ENCODE measurements around the gene MTR.

The MTR gene

DNA sequence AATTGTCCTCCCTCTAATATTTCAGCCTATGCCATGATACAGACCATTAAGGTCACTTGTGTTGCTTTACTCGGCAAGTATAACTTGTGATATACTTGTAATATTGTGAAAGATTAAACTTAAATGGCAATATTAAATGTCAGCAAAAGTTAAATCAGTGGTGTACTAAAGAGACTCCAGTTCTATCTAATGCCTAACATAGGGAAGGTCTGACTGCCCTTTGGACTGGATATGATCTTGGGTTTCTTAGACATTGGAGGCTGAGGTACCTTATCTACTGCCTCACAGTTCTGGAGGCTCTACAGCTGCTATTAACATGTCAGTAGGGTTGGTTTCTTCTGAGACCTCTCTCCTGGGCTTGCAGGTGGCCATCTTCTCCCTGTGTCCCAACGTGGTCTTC is 119.3 kb downstream of the MTR start:
- no peak for DNase-seq (ENCODE audit: low read depth)
- no peak overlapping the region for H3K4me3 ChIP-seq (ENCODE audit: control insufficient read depth, low read depth, low read length)
- TF ChIP-seq, protein P1, sequence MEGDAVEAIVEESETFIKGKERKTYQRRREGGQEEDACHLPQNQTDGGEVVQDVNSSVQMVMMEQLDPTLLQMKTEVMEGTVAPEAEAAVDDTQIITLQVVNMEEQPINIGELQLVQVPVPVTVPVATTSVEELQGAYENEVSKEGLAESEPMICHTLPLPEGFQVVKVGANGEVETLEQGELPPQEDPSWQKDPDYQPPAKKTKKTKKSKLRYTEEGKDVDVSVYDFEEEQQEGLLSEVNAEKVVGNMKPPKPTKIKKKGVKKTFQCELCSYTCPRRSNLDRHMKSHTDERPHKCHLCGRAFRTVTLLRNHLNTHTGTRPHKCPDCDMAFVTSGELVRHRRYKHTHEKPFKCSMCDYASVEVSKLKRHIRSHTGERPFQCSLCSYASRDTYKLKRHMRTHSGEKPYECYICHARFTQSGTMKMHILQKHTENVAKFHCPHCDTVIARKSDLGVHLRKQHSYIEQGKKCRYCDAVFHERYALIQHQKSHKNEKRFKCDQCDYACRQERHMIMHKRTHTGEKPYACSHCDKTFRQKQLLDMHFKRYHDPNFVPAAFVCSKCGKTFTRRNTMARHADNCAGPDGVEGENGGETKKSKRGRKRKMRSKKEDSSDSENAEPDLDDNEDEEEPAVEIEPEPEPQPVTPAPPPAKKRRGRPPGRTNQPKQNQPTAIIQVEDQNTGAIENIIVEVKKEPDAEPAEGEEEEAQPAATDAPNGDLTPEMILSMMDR (IDR thresholded peaks at IDR 0.05; ENCODE audit: control insufficient read depth, insufficient read depth, low read depth, low read length, missing control alignments) = no peak

DNA sequence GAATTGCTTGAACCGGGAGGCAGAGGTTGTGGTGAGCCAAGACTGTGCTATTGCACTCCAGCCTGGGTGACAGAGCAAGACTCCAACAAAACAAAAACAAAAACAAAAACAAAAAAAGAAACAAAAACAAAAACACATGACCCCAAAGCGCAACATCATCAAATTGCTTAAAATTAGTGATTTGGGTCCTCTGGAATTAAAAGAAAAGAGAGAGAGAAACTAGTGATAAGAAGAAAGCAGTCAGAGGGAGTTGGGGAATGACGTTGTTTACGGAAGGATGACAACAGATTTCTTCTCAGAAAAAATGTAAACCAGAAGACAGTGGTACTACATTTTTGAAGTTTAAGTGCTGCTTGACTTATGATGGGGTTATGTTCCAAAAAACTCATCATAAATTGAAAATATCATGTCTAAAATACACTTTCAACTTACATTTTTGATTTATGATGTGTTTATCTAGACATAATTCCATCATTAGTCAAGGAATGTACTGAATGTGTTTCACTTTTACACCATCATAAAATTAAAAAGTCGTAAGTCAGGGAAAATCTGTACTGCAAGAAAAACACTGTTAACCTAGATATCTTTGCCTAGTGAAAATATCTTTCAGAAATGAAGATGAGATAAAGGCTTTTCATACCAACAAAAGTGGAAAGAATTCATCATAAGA is 121.2 kb downstream of the MTR start:
- H3K4me3 ChIP-seq (ENCODE audit: control insufficient read depth, low read depth, low read length) = no peak overlapping the region
- DNase-seq (ENCODE audit: low read depth) = no peak
- TF ChIP-seq, protein P1 (IDR thresholded peaks at IDR 0.05; ENCODE audit: control insufficient read depth, insufficient read depth, low read depth, low read length, missing control alignments) = no peak

DNA sequence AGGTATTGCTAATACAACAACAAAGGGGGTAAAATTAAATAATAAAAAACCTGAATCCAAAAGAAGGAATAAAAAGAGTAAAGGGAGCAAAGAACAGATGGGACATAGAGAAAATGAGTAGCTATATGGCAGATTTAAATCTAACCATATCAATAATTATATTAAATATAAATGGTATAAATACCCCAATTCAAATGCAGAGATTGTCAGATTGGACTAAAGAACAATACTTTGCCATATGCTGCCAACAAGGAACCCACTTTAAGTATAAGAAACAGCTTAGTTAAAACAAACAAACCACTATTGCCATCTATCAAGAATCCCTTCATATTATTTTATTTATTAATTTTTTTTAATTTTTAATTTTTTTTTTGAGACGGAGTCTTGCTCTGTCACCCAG is 122.4 kb downstream of the MTR start:
- TF ChIP-seq, protein P1 (IDR thresholded peaks at IDR 0.05; ENCODE audit: control insufficient read depth, insufficient read depth, low read depth, low read length, missing control alignments) = no peak
- DNase-seq (ENCODE audit: low read depth) = no peak
- no peak overlapping the region for H3K4me3 ChIP-seq (ENCODE audit: control insufficient read depth, low read depth, low read length)

DNA sequence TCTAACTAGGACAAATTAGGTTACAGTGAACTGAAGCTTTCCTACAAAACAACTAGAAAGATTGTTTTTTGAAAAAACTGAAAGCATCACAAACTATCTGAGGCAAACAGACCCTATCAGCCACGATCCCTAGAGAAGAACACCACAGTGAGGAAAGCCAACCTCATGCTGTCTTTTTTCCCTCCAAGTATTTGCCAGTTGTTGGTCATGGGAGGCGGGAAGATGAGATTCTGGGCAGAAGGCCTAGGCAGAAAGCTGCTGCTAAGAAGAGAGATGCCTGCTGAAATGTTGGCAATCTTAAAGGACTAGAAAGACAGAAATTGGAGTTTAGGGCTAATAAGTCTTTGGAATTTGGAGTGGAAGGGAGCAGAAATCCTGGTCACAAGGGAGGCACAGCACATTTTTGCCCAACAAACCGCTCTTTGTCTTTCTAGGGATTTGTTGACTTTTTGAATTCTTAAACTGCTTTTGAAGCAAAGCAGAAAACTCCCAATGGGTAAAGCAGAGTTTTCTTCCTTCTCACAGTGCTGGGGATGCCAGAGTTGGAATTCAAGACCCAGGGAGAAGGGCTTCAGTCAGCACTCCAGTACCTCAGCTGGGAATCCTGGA is 125.3 kb downstream of the MTR start:
- DNase-seq (ENCODE audit: low read depth) = no peak

DNA sequence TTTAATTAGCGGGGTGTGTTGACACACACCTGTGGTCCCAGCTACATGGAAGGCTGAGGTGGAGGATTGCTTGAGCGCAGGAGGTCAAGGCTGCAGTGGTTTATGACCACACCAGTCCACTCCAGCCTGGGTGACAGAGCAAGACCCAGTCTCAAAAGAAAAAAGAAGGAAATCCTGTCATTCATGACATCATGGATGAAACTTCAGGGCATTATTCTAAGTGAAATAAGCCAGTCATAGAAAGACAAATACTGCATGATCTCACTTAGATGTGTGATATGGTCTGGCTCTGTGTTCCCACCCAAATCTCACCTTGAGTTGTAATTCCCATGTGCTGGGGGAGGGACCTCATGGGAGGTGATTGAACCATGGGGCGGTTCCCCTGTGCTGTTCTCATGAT is 126.5 kb downstream of the MTR start:
- DNase-seq (ENCODE audit: low read depth) = no peak
- no peak overlapping the region for H3K4me3 ChIP-seq (ENCODE audit: control insufficient read depth, low read depth, low read length)
- TF ChIP-seq, protein P1 (IDR thresholded peaks at IDR 0.05; ENCODE audit: control insufficient read depth, insufficient read depth, low read depth, low read length, missing control alignments) = no peak

More for the DNA sequence above, 125.3 kb downstream of the MTR start:
- H3K4me3 ChIP-seq (ENCODE audit: control insufficient read depth, low read depth, low read length) = no peak overlapping the region
- TF ChIP-seq, protein P1 (IDR thresholded peaks at IDR 0.05; ENCODE audit: control insufficient read depth, insufficient read depth, low read depth, low read length, missing control alignments) = no peak

DNA sequence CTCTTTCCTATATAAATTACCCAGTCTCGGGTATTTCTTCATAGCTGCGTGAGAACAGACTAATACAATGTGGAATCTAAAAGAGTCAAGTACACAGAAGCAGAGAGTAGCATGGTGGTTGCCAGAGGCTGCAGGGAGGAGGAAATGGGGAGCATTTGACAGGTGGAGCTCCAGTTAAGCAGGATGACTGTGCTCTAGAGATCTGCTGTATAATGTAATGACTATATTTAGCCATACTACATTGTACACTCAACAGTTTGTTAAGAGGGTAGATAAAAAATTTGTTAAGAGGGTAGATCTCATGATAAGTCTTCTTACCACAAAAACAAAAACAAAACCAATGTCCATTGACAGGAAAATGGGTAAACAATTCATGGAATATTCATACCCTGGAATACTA is 127.1 kb downstream of the MTR start:
- no peak for DNase-seq (ENCODE audit: low read depth)
- H3K4me3 ChIP-seq (ENCODE audit: control insufficient read depth, low read depth, low read length) = no peak overlapping the region
- TF ChIP-seq, protein P1 (IDR thresholded peaks at IDR 0.05; ENCODE audit: control insufficient read depth, insufficient read depth, low read depth, low read length, missing control alignments) = no peak
